IPS-NIHi11 (cell line): ENCODE data around the gene CCSER2.
A peak's percentile ranks its signal among the peaks of the same experiment; 100 is the strongest.
"Not testable (repeated sequence)": the region's sequence is repeated elsewhere in the genome, so short reads cannot be mapped to it uniquely, and the experiment has no call there.

Experiments
- DNase-seq: peaks from one replicate; pipeline ENCODE4 v3.0.0; 2012; ENCODE audit warnings: mixed read lengths, low spot score

CCSER2 gene

DNA sequence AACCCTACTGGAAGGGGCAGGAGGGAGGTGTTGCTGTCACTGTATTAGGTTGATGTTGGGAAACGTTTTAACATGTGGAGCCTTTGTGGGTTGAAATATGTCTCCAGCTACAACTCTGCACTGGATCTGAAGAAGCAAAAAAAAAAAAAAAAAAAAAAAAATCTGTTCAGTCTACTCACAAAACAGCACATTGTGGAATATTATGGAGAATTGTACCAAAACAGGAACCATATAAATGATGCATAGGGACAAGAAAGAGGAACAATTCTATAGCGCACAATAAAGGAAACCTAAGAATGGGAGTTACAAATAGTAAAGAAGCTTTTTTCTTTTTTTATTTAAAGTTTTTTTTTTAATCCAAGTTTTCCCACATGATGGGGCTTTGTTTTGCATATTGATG is 63.8 kb downstream of the CCSER2 start:
- DNase-seq: no peak

DNA sequence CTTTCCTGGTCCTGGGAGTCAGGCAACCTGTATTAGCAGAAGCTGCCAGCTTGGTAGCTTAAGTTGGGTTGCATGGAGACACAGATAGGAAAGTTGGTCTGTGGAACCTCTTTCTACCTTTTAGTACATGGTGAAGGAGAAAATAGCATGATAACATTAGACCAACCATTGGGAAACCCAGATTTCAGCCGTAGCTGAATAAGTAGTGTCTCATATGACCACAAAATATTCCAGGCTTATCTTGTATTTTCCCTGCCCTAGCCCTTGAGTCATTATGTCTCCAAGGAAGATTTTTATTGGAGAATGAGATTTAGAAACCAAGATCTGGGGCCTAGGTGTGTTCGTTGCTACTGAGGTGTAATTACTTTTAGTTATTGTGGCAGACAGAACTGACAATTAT is 67.2 kb downstream of the CCSER2 start:
- no peak for DNase-seq

DNA sequence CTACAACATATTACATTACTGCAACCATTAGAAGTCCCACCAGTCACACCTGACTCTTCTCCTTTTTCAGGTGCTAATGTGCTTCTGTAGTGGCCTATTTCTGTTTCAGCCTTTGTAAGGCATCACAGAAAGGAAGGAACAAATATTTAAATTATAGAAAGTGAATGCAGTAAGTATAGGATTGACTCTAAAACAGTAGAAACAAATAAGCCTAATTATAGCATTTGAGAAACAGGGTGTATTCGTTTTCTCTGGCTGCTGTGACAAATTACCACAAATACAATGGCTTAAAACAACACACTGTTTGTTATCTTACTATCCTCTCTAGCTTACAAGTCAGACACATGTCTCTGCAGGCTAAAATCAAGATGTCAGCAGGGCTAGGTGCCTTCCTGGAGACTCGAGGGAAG is 69.4 kb downstream of the CCSER2 start:
- no peak for DNase-seq

DNA sequence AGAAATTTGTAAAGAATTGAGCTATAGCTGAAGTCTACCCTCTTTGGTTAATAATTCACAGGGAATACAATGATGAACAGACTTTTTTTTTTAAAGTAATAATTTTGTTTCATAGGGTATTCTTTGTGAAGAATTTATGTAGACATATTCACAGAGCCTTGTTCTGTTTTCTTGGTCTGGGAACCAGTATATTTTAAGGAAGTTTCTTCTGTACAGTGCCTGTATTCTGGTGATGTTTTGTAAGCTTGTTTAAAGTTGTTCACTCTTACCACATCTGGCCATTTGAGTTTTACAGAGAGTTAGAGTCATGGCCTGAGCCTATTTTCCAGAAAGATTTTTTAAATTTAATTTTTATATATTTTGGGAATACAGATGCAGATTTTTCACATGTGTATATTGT is 70.3 kb downstream of the CCSER2 start:
- DNase-seq: no peak

DNA sequence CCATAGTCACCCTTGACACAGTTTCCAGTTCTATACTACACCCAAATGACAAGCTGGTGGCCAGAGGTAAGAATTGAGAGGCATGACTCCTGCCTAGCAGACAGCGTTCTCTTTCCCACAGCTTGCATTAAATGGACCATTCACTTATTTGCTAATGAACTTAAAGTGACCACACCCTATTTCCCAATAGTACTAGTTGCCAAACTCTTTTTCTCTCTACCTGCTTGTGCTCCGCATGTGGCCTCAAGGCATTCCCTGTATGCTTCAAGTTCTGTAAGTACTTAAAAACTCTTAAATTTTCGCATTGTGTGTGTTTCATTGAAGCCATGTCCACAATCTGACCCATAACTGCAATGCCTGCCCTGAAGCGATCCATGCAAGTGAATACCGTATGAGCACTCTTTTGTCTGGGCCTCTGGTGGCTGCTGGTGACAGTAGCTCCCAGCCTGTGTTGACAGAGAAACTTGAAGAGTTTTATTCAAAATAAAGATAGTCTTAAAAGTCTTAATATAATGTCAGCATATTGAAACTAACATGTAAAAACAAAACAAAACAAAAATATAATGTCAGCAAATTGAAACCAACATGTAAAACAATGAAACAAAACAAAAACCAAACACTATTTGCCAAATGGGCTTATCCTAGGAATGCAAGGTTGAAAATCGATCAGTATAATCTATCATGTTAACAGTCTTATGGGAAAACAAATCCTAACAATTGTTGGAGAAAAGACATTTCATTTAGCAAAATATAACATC is 73.6 kb downstream of the CCSER2 start:
- DNase-seq: no peak

DNA sequence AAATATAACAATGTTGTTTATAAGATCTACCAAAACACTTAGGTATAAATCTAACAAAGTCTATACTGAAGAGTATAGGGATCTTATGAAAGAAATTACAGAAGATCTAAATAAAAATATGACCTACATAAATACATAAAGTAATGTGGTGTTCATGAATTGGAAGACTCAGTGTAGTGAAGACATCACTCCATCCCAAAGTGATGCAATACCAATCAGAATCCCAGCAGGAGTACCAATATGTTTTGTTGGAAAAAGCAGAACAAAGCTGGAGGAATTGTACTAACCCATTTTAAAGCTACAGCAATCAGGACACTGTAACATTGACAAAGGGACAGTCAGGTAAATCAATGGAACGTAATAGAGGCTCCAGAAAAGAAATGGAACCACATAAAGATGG is 76.4 kb downstream of the CCSER2 start:
- DNase-seq: no peak

DNA sequence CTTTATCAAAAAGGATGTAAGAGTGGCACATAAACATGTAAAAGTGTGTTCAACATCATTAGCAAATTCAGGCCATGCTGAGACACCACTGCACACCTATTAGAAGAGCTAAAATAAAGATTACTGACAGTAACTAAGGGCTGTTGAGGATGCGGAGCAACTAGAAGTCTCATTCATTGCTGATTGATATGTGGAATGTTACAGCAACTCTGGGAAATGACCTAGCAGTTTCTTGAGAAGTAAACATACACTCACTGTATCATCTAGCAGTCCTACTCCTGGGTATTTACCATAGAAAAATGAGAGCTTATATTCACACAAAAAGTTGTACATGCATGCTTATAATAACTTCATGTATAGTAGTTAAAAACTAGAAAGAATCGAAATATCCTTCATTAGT is 77.3 kb downstream of the CCSER2 start:
- no peak for DNase-seq

DNA sequence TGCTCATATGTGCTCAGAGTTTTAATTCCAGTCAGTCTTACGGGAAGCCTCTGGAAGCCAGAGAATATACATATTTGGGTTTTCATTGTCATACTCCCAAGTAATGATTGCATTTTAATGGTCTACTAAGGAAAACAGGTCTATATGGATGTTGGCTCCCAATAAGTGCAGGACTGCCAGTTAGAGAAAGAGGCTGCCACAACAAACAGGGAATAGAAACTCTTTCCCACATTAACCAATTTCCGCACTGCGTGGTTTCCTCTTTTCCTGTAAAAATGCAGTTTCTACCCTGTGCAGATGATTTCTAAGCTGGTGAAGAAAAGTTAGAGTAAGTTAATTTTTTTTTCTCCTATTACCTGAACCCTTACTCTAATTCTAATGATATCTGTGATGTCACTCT is 78.2 kb downstream of the CCSER2 start:
- no peak for DNase-seq

DNA sequence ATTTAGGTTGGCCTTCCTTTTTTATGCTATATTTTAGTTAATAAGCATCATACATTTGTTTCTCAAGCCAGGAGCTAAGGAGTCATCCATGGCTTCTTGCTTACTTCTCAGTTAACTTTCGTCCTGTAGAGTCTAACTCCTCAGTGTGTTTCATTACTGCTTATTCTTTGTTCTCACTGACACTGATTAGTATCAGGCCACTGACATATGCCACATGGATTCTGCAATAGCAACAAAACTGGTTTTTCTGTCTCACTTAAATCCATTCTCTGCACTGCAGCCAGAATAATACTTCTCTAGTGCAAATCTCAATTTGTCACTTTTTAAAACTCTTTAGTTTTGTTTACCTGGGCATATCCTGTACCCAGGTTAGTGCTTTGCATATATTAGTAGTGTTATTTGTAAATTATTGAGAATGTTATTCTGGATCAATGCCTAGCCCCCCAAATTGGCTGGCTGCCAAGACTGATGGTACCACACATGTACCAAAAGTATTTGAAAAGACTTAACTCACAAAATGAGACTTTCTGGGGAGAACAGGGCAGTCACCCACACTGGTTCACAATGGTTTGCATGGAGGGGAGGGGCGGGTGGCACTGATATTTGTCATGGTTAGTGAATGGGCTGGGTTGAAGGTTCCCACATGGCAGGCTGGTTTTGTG is 79.1 kb downstream of the CCSER2 start:
- no peak for DNase-seq

DNA sequence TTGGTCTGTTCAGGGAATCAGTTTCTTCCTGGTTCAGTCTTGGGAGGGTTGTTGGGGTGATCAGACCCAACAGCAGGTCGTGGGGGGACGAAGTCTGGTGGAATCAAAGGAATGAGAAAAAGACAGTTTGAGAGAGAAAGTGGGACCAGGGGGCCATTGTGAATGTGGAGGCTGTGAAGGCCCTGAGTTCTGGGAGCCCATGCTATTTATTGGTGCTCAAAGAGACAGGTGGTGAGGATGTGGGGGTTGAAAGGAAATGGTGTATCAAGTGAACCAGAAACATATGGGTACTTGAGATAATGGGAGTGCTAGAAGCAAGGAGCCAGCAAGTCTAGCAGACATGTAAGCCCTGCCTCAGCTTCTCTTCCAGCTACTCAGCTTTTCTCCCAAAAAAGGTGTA is 84.1 kb downstream of the CCSER2 start:
- DNase-seq: no peak

DNA sequence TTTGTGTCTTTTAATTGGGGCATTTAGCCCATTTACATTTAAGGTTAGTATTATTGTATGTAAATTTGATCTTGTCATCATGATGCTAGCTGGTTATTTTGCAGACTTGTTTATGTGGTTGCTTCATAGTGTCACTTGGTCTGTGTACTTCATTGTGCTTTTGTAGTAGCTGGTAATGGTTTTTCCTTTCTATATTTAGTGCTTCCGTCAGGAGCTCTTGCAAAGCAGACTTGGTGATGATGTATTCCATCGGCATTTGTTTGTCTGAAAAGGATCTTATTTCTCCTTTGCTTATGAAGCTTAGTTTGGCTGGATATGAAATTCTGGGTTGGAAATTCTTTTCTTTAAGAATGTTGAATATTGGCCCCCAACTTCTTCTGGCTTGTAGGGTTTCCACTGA is 85.7 kb downstream of the CCSER2 start:
- not testable (repeated sequence) for DNase-seq

DNA sequence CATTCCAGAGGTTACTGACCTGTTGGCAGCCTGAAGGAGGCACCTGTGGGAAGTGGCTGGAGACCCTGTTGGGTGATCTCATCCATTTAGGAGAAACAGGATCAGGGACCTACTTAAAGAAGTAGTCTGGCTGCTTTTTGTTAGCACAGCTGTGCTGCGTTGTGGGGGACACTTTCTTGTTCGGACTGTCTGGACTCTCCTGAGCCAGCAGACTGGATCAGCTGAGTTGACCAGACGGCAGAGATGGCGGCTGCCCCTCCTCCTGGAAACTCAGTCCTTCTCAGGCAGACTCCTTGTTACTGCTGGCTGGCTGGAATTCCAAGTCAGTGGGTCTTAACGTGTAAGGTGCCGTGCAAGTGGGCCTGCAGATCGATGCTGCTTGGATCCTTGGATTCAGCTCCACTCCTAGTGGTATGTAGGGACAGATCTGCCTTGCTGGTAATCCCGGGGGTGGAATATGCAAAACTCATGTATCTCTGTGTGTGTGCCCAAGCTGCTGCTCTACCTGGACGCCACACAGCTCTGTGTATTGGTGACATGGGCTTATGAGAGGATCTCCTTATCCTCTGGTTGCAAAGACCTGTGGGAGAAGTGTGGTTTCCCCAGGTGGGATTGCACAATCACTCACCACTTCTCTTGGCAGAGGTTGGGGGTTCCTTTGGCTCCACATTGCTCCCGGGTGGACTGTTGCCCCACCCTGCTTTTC is 87.3 kb downstream of the CCSER2 start:
- DNase-seq: no peak

DNA sequence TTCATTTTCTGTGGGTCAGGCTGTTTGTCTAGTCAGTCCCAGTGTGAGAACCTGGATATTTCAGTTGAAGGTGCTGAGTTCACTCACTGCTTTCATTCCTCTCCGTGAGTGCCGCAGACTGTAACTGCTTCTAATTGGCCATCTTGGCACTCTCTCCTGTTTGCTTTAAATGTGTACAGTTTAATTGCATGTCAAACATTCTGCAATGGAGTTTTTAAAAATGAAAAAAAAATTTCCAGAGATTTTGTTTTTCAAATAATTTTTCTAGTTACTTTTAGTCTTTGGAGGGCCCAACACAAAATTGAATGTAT is 87.8 kb downstream of the CCSER2 start:
- no peak for DNase-seq

DNA sequence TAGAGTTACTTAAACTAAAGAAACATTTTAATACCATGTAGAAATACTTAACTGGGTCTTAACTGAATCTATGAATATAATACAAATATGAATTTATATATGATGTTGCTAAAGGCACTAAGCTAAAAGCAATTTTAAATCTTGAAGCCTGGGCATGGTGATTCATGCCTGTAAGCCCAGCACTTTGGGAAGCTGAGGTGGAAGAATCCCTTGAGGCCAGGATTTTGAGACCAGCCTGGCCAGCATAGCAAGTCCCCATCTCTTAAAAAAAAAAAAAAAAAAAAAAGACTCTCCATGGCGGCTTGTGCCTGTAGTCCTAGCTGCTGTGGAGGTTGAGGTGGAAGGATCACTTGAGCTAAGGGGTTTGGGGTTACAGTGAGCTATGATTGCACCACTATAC is 95.3 kb downstream of the CCSER2 start:
- DNase-seq: no peak

DNA sequence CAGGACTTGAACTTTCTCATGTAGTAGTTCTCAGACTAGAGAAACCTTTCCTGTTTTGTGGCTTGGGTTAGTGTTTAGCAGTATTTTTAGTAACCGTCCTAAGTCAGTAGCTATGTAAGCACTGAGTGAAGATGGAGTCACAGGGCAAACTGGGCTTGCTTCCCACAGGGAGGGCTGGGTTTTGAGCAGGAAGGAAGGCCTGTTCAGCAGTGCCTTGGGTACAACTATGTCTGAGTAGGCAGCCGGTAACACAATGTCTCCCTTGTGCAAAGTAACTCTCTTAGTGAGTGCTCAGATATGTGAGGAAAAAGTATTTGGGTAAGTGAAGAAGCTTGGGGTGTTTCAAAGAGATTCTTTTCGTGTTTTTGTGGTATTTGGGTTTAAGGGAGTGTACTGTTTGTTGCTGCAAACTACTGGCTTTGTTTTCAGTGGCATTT is 96.4 kb downstream of the CCSER2 start:
- DNase-seq: peak; percentile 43

DNA sequence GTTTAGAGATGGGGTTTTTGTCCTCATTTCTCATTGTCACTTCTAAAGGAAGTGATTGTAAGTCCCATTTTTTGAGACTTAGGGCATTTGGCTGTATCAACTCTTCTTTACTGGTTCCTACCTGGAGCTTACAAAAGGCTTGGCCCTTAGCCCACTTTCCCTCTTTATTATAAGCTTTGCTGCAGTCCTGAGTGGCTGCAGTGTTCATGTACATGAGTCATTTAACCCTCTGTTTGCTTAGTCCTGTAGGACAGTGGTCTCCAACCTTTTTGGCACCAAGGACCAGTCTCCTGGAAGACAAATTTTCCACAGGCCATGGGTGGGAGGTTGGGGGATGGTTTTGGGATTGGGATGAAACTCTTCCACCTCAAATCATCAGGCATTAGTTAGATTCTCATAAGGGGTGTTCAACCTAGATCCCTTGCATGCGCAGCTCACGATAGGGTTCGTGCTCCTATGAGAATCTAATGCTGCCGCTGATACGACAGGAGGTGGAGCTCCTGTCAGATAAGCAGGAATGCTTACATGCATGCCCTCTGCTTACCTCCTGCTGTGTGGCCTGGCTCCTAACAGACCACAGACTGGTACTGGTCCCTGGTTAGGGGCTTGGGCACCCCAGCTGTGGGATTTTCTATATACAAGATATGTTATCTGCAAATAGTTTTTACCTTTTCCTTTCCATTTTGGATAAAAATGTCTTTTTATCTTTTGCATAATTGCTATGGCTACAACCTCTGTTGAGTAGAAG is 99.7 kb downstream of the CCSER2 start:
- no peak for DNase-seq

DNA sequence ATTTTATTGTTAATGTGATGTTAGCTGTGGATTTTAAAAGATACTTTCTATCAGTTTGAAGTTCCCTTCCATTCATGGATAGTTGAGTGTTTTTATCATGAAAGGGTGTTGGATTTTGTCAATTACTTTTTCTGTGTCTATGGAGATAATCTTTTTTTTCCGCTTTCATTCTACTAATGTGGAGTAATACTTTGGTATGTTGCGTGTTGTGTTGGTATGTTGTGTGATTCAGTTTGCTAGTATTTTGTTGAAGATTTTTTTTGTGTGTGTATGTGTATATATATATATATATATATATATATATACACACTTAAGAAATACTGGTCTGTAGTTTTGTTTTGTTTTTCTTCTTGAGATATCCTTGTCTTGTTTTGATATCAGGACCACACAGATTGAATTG is 100.3 kb downstream of the CCSER2 start:
- DNase-seq: no peak

DNA sequence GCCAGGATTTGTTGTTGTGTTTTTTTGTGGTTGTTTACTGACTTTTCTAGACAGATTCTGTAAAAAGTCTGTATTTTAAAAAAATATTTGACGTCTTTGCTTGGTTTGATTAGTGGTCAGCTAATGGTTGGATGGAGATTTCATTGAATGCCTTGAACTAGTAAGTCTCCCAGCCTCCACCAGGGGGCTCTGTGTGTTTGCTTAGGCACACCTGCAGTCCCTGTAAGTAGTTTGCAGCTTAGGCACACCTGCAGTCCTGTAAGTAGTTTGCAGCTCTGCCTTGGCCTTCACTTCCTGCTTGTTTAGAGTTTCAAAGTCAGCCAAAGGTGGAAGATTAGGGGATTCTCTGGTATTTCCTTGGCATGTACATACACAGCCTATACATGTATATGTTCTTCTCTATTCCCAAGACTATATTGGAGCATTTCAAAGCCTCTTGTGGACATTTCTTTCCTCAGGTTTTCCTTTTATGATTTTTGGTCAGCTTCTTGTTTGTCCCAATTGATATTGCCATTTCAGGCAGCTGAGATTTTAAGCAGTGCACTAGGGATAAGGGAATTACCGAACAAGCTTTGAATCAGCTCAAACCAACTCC is 101.6 kb downstream of the CCSER2 start:
- peak; percentile 86 for DNase-seq

DNA sequence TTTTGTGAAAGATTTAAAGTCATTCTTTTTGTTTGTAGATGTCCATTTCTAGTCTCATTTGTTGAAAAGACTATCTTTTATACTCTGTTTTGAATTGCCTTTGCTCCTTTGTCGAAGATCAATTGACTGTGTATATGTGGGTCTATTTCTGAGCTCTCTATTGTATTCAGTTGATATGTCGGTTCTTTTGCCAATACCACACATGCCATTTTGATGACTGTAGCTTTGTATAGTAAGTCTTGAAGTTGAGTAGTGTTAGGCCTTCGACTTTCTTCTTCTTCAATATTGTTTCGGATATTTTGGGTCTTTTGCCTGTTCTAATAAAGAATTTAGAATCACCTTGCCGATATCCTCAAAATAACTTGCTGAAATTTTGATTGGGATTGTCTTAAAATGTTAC is 104.5 kb downstream of the CCSER2 start:
- DNase-seq: no peak

DNA sequence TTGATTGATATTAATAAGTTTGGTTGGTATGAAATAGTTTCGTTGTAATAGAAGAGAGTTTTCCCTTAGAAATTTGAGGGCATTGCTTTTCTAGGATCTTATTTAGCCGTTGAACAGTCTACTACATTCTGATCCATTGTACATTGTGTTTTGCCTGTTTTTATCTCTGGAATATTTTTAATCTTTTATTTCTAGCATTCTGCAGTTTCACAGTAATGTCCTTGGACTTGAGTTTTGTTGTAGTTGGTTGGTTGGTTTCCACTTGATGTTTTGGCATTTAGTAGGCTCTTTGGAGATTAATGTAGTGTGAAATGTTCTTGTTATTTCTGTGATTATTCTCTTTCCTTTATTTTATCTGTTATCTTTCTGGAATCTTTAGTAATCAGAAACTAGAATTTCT is 112.4 kb downstream of the CCSER2 start:
- DNase-seq: no peak

DNA sequence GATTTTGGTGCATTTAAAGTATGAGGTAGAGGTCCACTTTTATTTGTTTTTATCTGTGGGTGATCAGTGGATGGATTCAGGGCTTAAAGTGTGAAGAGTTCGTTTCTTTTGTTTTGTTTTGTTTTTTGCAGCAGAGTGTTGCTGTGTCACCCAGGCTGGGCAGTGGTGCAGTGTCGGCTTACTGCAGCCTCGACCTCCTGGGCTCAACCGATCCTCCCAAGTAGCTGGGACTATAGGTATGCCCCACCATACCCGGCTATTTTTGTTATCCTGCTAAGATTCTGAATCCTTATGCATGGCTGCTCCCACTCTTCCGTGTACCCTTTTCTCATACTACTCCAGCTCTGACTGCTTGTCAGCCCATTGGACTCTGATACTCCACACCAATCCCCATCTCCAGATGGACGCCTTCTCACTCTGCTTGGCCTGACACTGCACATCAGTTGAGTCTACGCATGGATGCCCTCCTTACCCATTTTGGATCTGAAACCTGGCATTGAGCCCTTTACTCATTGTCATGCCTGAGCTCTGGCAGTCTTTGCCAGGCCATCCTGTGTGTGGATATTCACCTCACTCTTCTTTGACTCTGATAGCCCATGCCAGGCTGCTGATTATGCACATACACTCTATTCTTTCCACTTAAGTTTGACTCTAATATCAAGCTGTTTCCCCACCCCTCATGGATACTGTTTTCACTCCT is 119.5 kb downstream of the CCSER2 start:
- DNase-seq: no peak

DNA sequence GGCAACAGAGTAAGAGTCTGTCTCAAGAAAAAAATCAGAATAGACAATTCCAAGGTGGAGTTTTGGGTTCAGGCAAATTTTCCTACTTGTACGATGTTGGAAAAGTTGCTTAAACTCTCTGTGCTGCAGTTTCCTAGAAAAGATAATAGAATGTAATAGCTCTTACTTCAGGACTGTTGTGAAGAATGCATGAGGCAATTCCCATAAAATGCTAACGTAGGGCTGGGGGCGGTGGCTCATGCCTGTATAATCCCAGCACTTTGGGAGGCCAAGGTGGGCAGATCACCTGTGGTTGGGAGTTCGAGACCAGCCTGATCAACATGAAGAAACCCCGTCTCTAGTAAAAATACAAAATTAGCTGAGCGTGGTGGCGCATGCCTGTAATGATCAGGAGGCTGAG is 121.0 kb downstream of the CCSER2 start:
- not testable (repeated sequence) for DNase-seq
